Measurements from ENCODE around the gene ILDR2.

ILDR2 gene

DNA sequence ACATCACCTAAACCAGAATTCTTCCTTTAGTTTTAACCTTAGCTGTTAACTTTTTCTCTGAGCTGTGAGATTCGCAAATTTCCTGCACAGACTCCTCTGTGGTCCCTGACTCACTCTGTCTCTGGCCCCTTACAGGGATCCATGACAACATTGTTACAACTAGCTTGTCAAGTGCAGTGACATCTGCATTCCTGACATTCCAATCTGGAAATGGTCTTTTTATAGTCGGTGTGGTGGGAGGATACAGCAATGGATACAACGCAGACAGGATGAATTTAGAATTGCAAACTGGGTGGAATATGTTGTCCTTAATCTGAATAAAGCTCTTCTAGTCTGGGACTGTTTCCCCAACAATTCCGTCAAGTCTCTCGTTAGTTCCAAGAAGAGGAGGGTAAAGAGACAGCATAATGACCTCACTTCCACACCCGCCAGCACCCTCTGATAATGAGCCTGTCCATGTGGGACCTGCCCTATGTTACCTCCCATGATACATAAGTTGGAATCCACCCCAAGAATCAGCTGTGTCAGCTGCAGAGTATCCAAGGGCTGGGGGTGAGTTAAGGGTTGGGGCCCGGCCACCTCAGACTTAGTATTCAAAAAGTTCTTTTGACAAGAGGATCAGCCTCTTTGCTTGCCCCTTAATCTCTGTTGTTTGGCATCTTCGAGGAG, 49.4 kb downstream of the ILDR2 start:
- DNase-seq (ENCODE audit: extremely low read depth in 1 of 2, low read depth in 1 of 2), result no peak

GRCh38 chr1:166924823-166925541, 50.4 kb downstream of the ILDR2 start:
- DNase-seq (ENCODE audit: extremely low read depth in 1 of 2, low read depth in 1 of 2), result no peak

DNA sequence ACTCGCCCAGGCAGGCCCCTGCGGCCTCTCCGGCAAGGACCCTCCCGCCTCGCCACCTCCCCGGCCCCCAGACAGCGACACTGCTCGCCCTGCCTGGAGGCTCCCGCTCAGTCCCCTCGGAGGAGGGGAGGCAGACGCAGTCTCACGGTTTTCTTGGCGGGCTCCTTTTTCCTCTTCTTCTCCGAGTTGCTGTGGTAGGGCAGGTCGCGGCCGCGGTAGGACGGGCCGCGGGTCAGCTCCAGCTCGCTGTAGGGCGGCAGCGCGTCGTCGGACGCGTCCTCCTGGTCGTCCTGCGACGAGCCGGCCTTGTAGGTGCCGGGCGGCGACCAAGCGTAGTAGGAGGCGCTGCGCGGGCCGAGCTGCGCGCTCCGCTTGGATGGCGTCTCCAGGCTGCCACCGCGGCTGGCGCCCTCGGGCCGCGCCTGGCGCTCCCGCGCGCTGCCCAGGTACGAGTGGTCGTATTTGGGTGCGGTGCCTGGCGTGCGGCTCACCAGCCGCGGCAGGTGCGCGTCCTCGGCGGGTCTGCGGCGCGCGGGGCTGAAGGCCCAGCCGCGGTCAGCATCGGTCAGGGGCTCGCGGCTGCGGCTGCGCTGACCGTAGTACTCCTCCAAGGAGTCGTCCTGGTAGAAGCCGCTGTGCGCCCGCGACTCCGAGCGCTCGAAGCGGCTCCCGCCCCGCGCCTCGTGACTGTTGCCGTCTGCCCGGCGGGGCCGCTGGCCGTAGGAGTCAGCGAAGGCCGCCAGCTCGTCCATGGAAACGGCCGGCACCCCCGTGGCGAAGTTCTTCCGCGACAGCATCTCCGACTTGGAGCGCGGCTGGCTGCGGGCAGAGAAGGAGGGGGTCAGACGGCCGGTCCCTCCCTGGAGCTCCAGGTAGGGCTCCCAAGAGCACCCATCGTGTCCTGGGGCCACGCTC, 54.5 kb downstream of the ILDR2 start:
- no peak for DNase-seq (ENCODE audit: extremely low read depth in 1 of 2, low read depth in 1 of 2)

DNA sequence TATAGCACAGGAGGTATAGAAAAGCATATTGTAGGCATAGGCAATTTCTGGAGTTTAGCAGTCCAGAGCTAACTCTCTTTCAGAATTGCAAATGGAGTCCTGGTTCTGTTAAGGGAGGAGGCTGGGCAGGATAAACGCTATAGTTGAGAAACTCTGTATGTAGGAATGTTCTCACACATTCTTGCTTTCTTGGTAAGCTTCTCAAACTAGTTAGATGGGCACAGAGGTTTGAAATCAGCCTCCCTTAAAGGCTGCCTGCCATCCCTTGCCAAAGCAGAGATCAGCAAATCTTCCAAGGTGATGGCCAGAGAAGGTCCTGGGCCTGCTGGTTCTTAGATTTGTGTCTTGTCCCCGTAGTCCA, 56.4 kb downstream of the ILDR2 start:
- no peak for DNase-seq (ENCODE audit: extremely low read depth in 1 of 2, low read depth in 1 of 2)

- DNase-seq (ENCODE audit: extremely low read depth in 1 of 2, low read depth in 1 of 2), result no peak
These were observed 57.0 kb downstream of the ILDR2 start for GRCh38 chr1:166918088-166918955.

DNA sequence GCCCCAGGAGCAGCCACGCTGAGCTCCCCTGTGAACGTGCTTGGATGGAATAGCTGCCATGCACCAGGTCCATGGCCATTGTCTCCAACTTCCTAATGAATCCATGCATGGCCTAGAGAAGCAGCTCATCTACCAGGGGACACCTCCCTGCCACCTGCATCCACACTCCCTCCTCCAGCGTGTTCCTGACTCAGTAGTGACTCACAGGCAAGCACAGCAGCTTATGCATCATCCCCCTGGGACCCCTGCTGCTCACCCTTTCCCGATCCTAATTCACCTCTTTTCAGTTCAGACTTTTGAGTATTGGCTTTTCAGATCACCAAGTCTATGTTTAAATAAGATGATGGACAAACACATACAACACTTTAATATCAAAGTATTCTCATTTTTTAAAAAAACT, 59.4 kb downstream of the ILDR2 start:
- DNase-seq (ENCODE audit: extremely low read depth in 1 of 2, low read depth in 1 of 2), result no peak

- no peak for DNase-seq (ENCODE audit: extremely low read depth in 1 of 2, low read depth in 1 of 2)
These were observed 60.3 kb downstream of the ILDR2 start for GRCh38 chr1:166915042-166915441.

- no peak for DNase-seq (ENCODE audit: extremely low read depth in 1 of 2, low read depth in 1 of 2)
These were observed 61.2 kb downstream of the ILDR2 start for GRCh38 chr1:166914111-166914510.

DNA sequence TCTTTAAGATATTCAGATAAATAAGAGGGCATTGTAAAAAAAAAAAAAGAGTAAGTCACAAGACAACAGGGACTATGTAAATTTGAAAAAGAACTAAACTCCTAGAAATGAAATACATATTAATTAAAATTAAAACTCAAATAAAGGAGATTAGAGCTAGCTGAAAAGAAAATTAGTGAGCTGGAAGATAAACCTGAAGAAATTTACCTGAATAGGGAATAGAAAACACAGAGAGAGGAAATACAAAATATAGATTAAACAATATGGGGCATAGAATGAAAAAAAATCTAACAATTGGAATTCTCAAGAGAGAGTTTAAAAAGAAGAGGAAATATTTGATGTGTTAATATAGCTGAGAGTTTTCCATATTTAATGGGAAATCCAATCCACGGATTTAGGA, 63.7 kb downstream of the ILDR2 start:
- no peak for DNase-seq (ENCODE audit: extremely low read depth in 1 of 2, low read depth in 1 of 2)

GRCh38 chr1:166910396-166910994, 64.8 kb downstream of the ILDR2 start:
- DNase-seq (ENCODE audit: extremely low read depth in 1 of 2, low read depth in 1 of 2), result peak; percentile 40 to 42

GRCh38 chr1:166908942-166909341, 66.4 kb downstream of the ILDR2 start:
- no peak for DNase-seq (ENCODE audit: extremely low read depth in 1 of 2, low read depth in 1 of 2)

GRCh38 chr1:166907763-166908162, 67.6 kb downstream of the ILDR2 start:
- no peak for DNase-seq (ENCODE audit: extremely low read depth in 1 of 2, low read depth in 1 of 2)

DNA sequence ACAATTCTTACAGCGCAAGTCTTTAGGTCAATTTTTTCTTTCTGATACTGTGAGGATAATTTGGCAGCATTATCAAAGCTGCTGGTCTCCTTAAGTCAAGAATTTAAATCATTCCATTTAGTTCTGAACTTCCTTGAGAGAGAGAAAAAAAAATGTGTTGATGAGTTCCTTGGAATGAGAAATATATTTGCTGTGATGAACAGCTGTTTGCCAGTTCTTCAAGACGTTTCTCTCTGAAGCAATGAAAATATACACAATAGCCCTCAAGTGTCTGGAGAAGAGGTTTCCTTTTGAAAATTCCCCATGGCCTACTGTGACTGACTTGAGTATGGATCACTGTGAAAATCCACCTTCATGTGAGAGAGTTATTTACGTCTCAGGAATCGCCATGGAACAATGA, 68.3 kb downstream of the ILDR2 start:
- DNase-seq (ENCODE audit: extremely low read depth in 1 of 2, low read depth in 1 of 2), result no peak

DNA sequence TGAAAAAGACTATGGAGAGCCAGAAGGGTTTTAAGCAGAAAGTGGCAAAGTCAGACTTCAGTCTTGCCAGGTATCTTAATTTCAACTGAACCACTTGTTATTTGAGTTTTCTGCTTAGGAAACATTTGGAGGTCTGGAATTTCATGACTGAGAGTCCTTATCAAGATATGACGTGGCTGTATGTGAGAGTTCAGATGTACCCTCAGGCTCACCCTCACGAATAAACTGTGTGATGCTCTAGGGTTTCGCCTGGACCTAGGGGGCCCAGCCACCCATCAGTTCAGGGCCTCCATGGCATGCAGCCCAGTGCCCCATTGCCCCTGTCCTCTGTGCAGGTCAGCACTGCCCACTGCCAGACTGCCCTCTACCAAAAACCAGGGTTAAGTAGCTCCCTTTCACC, 68.7 kb downstream of the ILDR2 start:
- DNase-seq (ENCODE audit: extremely low read depth in 1 of 2, low read depth in 1 of 2), result no peak

DNA sequence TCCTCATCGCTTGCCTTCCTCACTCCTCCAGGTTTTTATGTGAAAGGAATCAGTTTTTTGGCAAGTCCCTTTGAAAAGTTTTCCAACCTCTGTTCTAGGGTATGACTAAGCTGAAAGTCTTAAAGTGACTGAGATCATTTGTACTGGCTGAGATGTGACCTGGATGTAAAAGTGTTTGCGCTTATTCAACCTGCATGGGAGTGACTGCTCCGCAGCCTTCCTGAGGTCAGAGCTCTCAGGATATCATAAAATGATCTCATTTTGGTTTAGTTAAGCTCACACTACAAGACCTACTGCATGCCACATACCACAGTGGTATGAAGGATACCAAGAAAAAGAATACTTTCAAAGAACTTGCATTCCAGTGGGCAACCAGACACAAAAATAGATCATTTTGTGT, 69.4 kb downstream of the ILDR2 start:
- DNase-seq (ENCODE audit: extremely low read depth in 1 of 2, low read depth in 1 of 2), result no peak

DNA sequence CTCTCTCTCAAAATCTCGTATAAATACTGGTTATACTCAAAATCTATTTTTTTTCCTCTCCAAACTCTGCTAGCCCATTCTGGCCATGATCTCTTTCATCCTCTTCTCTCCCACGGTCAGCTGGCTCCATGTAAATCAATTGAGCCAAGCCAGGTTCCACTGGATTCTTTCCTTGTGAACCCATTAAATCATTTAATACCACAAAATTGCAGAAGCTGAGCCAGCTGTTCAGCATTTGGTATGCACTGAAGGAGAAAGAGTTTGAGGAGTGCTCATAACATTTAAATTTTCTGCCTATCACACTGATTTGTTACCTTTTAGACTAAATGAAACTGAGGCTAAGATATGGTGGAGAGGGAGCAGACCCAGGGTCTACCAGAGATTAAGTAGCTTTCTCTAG, 70.2 kb downstream of the ILDR2 start:
- no peak for DNase-seq (ENCODE audit: extremely low read depth in 1 of 2, low read depth in 1 of 2)

GRCh38 chr1:166903232-166903631, 72.1 kb downstream of the ILDR2 start:
- DNase-seq (ENCODE audit: extremely low read depth in 1 of 2, low read depth in 1 of 2), result no peak

- no peak for DNase-seq (ENCODE audit: extremely low read depth in 1 of 2, low read depth in 1 of 2)
These were observed 73.1 kb downstream of the ILDR2 start for GRCh38 chr1:166902279-166902678.

DNA sequence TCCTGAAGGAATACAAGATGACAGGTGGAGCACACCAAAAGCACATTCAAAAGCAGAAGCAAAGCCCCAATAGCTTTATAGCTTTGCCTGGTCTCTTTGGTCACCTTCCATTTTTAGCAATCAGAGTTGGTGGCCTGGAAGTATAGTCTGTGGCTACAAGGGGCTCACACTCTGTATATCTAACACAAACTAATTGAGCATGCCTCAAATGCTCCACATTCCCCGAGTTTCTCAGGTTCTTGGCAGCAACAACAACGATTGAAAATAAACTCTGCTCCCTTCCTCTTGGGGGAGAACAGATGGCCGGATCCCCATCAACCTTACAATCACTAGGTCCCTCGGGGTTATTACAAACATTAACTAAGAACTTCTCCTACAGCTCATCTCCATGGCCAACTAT, 74.4 kb downstream of the ILDR2 start:
- no peak for DNase-seq (ENCODE audit: extremely low read depth in 1 of 2, low read depth in 1 of 2)

- DNase-seq (ENCODE audit: extremely low read depth in 1 of 2, low read depth in 1 of 2), result no peak
These were observed 75.6 kb downstream of the ILDR2 start for GRCh38 chr1:166899769-166900168.

Data from activated CD8-positive, alpha-beta memory T cell treated with anti-CD3 and anti-CD28 coated beads for 1 hour (primary cell).